ENCODE measurements around the gene PLCB3. TPM values are rescaled to one million over a fixed set of nuclear protein-coding genes. Genes with fewer than 3 reads are reported as not detected.
A peak's percentile ranks its signal among the peaks of the same experiment; 100 is the strongest.

Gene PLCB3
- total and polyA plus RNA-seq, 2 of the 13 experiments (the other 11 are each of a cell fraction or from before 2014, with no cell fraction given): 7.5 to 13.8 TPM

DNA sequence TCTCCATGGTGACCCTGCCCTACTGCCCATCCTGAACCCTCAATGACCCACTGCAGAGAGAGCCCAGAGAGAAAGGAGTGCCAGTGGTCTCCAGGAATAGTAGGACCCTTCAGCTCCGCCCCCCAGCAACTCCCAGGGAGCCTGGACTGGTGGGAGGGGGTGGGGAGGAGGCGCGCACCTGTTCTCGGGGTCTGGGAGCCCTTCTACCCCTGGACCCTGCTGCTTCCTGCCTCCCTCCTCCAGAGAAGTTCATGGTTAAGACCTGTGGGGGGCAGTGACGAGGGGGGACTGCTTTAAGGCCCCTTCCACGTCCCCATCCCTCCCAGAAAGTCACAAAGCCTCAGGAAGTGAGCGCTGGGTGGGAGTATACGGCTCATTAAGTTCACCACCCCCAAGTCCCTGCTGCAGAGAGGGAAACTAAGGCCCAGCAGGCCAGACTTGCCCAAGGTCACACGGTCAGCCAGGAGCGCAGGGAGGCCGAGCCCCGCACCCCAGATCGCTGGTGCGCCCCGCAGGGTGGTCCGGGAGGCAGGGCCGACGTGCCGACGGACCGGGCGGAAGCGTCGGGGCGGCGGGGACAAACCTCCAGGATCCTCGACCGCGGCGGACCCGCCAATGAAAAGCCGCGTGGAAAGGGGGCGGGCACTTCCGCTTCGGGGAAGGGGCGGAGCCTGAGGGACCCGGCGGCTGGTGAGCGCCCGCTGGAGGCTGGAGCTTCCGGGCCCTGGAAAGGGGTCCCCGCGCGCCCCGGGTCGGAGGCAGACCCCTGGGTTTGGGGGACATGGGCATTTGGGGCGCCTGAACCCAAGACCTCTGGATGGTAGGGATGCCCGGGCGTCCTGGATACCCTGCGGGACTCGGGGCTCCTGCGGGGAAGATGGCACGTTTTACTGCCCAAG, 25.5 kb upstream of the PLCB3 start, which contains the start of the genes NUDT22 and TRPT1 (continued):
- TF ChIP-seq, protein P1, sequence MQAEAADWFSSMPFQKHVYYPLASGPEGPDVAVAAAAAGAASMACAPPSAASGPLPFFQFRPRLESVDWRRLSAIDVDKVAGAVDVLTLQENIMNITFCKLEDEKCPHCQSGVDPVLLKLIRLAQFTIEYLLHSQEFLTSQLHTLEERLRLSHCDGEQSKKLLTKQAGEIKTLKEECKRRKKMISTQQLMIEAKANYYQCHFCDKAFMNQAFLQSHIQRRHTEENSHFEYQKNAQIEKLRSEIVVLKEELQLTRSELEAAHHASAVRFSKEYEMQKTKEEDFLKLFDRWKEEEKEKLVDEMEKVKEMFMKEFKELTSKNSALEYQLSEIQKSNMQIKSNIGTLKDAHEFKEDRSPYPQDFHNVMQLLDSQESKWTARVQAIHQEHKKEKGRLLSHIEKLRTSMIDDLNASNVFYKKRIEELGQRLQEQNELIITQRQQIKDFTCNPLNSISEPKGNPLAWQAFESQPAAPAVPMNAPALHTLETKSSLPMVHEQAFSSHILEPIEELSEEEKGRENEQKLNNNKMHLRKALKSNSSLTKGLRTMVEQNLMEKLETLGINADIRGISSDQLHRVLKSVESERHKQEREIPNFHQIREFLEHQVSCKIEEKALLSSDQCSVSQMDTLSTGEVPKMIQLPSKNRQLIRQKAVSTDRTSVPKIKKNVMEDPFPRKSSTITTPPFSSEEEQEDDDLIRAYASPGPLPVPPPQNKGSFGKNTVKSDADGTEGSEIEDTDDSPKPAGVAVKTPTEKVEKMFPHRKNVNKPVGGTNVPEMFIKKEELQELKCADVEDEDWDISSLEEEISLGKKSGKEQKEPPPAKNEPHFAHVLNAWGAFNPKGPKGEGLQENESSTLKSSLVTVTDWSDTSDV (CRISPR knock-in tag; IDR thresholded peaks at IDR 0.05): no peak
- TF ChIP-seq ZMAT3 (CRISPR knock-in tag; conservative IDR thresholded peaks at IDR 0.05) (peak; percentile 49), HNRNPLL (IDR thresholded peaks at IDR 0.05; ENCODE audit: low read depth, low read length, poor library complexity, severe bottlenecking) (peak; percentile 67), ATAD3A (CRISPR knock-in tag; IDR thresholded peaks at IDR 0.05) (no peak), DMTF1 (CRISPR knock-in tag; IDR thresholded peaks at IDR 0.05) (no peak), ZNF780A (CRISPR knock-in tag; IDR thresholded peaks at IDR 0.05) (no peak), THAP8 (CRISPR knock-in tag; IDR thresholded peaks at IDR 0.05; ENCODE audit: borderline replicate concordance) (peak; percentile 93; the same call in 1 of the 2 replicates), HES4 (CRISPR knock-in tag; IDR thresholded peaks at IDR 0.05; ENCODE audit: borderline replicate concordance) (peak; percentile 65; the same call in 1 of the 2 replicates), ZNF639 (CRISPR knock-in tag; conservative IDR thresholded peaks at IDR 0.05) (peak; percentile 37; the same call in 1 of the 2 replicates), PAX8 (CRISPR knock-in tag; IDR thresholded peaks at IDR 0.05; ENCODE audit: borderline replicate concordance) (no peak), NR2F6 (IDR thresholded peaks at IDR 0.05) (no peak), NR2F6 (CRISPR knock-in tag; IDR thresholded peaks at IDR 0.05) (peak; percentile 32; the same call in 1 of the 2 replicates), DBP (CRISPR knock-in tag; IDR thresholded peaks at IDR 0.05; ENCODE audit: not compliant biosample characterization) (peak; percentile 21), NFATC3 (CRISPR knock-in tag; IDR thresholded peaks at IDR 0.05) (no peak), ZNF782 (CRISPR knock-in tag; IDR thresholded peaks at IDR 0.05; ENCODE audit: borderline replicate concordance) (no peak), CAMTA2 (CRISPR knock-in tag; IDR thresholded peaks at IDR 0.05; ENCODE audit: borderline replicate concordance) (peak; percentile 23; the same call in 1 of the 2 replicates), HDAC1 (CRISPR knock-in tag; IDR thresholded peaks at IDR 0.05) (peak; percentile 88), ZMYM3 (CRISPR knock-in tag; IDR thresholded peaks at IDR 0.05) (0 out of 2 replicates have a peak, but pooled peaks have one; percentile 21), KLF9 (CRISPR knock-in tag; IDR thresholded peaks at IDR 0.05; ENCODE audit: low read depth) (no peak)
